Measurements from ENCODE around the gene CD226. TPM values are rescaled to one million over a fixed set of nuclear protein-coding genes. Genes with fewer than 3 reads are reported as not detected.
A peak's percentile ranks its signal among the peaks of the same experiment; 100 is the strongest.

CD226 gene
- total and polyA plus RNA-seq, 10 of the 15 experiments (the other 5 are each of a cell fraction or from before 2014, with no cell fraction given), result 12.9 to 68.8 (median 47.3) TPM

- TF ChIP-seq NR2C2 (IDR thresholded peaks at IDR 0.05; ENCODE audit: borderline replicate concordance, control insufficient read depth, insufficient read length, low read depth) (no peak), ZNF24 (IDR thresholded peaks at IDR 0.05) (peak; percentile 77; the same call in 1 of the 2 replicates), CREM (IDR thresholded peaks at IDR 0.05; ENCODE audit: low read depth) (peak; percentile 97), ELK1 (IDR thresholded peaks at IDR 0.05; ENCODE audit: low read depth, low read length) (no peak), TCF12 (IDR thresholded peaks at IDR 0.05; ENCODE audit: low read depth, low read length) (peak; percentile 87), SKIL (IDR thresholded peaks at IDR 0.05; ENCODE audit: low read depth, poor library complexity, severe bottlenecking) (peak; percentile 99), NRF1 (conservative IDR thresholded peaks at IDR 0.05; ENCODE audit: low read depth, low read length) (no peak), PRDM15 (CRISPR knock-in tag; IDR thresholded peaks at IDR 0.05) (no peak), IKZF2 (IDR thresholded peaks at IDR 0.05) (peak; percentile 98 to 99), POU2F2 (IDR thresholded peaks at IDR 0.05; ENCODE audit: borderline replicate concordance, low read depth, low read length) (peak; percentile 90; the same call in 2 of the 3 replicates), NKRF (conservative IDR thresholded peaks at IDR 0.05) (no peak), RAD51 (IDR thresholded peaks at IDR 0.05) (peak; percentile 44), PAX5 (IDR thresholded peaks at IDR 0.05; ENCODE audit: borderline replicate concordance, low read depth, low read length) (peak; percentile 96), ZNF592 (IDR thresholded peaks at IDR 0.05) (peak; percentile 42; the same call in 1 of the 2 replicates), WRNIP1 (IDR thresholded peaks at IDR 0.05; ENCODE audit: borderline replicate concordance, low read depth, low read length) (no peak)
Observed at GRCh38 chr18:69948919-69949537, 1.4 kb upstream of the CD226 start (continued).
